Measurements from ENCODE around the gene ACSF2.

GRCh38 chr17:50439008-50439407 lies 13.0 kb downstream of the ACSF2 start:
- TF ChIP-seq POLR2AphosphoS5 (IDR thresholded peaks at IDR 0.05; ENCODE audit: low read depth, low read length) (no peak), POLR2A (IDR thresholded peaks at IDR 0.05; ENCODE audit: low read depth, low read length) (no peak), TAF1 (IDR thresholded peaks at IDR 0.05; ENCODE audit: borderline replicate concordance, low read depth, low read length) (no peak)

All from GM12892 (cell line).